ENCODE measurements around the gene GSTM4. TPM values are rescaled to one million over a fixed set of nuclear protein-coding genes. Genes with fewer than 3 reads are reported as not detected.
A peak's percentile ranks its signal among the peaks of the same experiment; 100 is the strongest.

The GSTM4 gene
- total and polyA plus RNA-seq, 2 of the 8 experiments (the other 6 are each of a cell fraction or from before 2014, with no cell fraction given), result 11.3 to 31.4 TPM

DNA sequence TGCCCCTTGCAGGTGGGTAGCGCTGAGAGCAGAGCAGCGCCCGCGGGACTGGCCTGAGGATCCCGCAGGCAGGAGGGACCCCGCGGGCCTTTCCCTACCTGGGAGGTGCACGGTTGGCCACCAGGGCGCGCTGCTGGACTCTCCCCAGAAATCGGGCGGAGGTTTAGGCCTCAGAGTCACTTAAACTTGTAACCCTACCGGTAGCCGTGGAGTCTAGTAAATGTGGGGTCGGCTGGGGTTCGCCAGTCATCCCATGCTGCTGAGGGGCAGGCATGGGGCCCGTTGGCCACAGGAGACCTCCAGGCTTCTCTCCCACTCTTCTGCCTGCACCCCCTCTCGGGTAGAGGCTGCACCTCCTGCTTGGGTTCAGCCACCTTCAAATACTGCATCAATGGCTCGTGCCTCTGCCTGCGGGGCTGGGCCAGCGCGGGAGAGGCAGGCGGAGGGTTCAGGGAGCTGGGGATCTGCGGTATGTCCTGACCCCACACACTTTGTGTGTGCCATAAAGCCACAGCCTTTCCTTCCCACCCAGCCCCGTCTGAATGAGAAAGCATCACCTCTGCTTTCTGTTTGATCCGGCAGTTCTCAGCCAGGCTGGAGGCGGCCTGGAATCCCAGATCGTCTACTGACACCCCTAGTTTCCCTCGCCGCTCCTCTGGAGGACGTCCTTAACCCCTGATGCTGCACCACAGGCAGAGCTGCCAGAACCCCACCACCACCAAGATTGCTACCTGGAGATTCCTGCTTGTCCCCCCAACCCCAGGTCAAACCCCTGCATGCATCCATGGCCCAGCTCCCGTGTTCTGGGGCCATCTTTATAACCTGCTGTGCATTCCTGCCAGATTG is 12.3 kb upstream of the GSTM4 start (continued):
- no peak for TF ChIP-seq SIX5 (IDR thresholded peaks at IDR 0.05; ENCODE audit: low read depth, low read length)
- no peak for TF ChIP-seq BRCA1 (IDR thresholded peaks at IDR 0.05; ENCODE audit: low read depth, low read length)
- peak; percentile 89 to 92 for TF ChIP-seq RAD21 (IDR thresholded peaks at IDR 0.05 in 1 of 2, conservative IDR thresholded peaks at IDR 0.05 in 1 of 2; ENCODE audit: low read depth in 2 of 2, low read length in 2 of 2)
- no peak for TF ChIP-seq CBX5 (IDR thresholded peaks at IDR 0.05; ENCODE audit: low read depth, low read length)
- TF ChIP-seq SP1 (IDR thresholded peaks at IDR 0.05; ENCODE audit: low read depth, low read length), result no peak
- TF ChIP-seq EGR1 (IDR thresholded peaks at IDR 0.05; ENCODE audit: borderline replicate concordance, low read depth, low read length), result no peak
- no peak for TF ChIP-seq POLR2AphosphoS5 (IDR thresholded peaks at IDR 0.05; ENCODE audit: low read depth, low read length)
- 0 out of 2 replicates have a peak, but pooled peaks have one; percentile 1 for TF ChIP-seq CEBPB (IDR thresholded peaks at IDR 0.05; ENCODE audit: low read depth, low read length)
- TF ChIP-seq KDM1A (IDR thresholded peaks at IDR 0.05; ENCODE audit: borderline replicate concordance, low read length), result no peak; the same call in 1 of the 2 replicates
- TF ChIP-seq ZNF274 (IDR thresholded peaks at IDR 0.05; ENCODE audit: borderline replicate concordance, extremely low read depth, low read length), result no peak
- TF ChIP-seq EZH2 (IDR thresholded peaks at IDR 0.05; ENCODE audit: low read depth, low read length, severe bottlenecking), result no peak
- TF ChIP-seq SIN3A (conservative IDR thresholded peaks at IDR 0.05 in 1 of 2, IDR thresholded peaks at IDR 0.05 in 1 of 2; ENCODE audit: low read depth in 1 of 2, low read length in 2 of 2), result no peak
- TF ChIP-seq, protein P1, sequence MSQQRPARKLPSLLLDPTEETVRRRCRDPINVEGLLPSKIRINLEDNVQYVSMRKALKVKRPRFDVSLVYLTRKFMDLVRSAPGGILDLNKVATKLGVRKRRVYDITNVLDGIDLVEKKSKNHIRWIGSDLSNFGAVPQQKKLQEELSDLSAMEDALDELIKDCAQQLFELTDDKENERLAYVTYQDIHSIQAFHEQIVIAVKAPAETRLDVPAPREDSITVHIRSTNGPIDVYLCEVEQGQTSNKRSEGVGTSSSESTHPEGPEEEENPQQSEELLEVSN (IDR thresholded peaks at IDR 0.05), result 0 out of 2 replicates have a peak, but pooled peaks have one; percentile 13
- no peak for TF ChIP-seq SUZ12 (IDR thresholded peaks at IDR 0.05; ENCODE audit: low read length)
- peak; percentile 40; the same call in 1 of the 2 replicates for TF ChIP-seq TBP (IDR thresholded peaks at IDR 0.05; ENCODE audit: low read depth, low read length)
- TF ChIP-seq CTBP2 (IDR thresholded peaks at IDR 0.05; ENCODE audit: borderline replicate concordance, insufficient read depth, insufficient read length, low read length), result no peak
- TF ChIP-seq BACH1 (IDR thresholded peaks at IDR 0.05; ENCODE audit: low read length), result no peak
- no peak for TF ChIP-seq TEAD4 (IDR thresholded peaks at IDR 0.05; ENCODE audit: low read depth, low read length)
- TF ChIP-seq, protein P2, sequence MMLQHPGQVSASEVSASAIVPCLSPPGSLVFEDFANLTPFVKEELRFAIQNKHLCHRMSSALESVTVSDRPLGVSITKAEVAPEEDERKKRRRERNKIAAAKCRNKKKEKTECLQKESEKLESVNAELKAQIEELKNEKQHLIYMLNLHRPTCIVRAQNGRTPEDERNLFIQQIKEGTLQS (IDR thresholded peaks at IDR 0.05; ENCODE audit: insufficient read depth, low read depth, low read length), result no peak
